HepG2 (cell line): ENCODE results near the gene SLC13A3. TPM values are rescaled to one million over a fixed set of nuclear protein-coding genes. Genes with fewer than 3 reads are reported as not detected.

ENCODE experiments used
- AKAP8 ChIP-seq: sonication (generic); formaldehyde crosslinking; IDR thresholded peaks from 2 replicates; pipeline ENCODE4 v1.5.1; 2020; ENCODE audit warnings: mild to moderate bottlenecking, missing genetic modification reagents
- ARHGAP35 ChIP-seq: sonication (generic); formaldehyde crosslinking; IDR thresholded peaks from 2 replicates; pipeline ENCODE4 v1.9.0; 2022; ENCODE audit warnings: mild to moderate bottlenecking, inconsistent platforms, moderate library complexity, missing genetic modification reagents, borderline replicate concordance
- BHLHE40 ChIP-seq: IDR thresholded peaks from 2 replicates; pipeline ENCODE4 v1.6.1; 2011; ENCODE audit warnings: low read length, improper control_type of control experiment
- GZF1 ChIP-seq: sonication (generic); formaldehyde crosslinking; IDR thresholded peaks from 2 replicates; pipeline ENCODE4 v1.5.1; 2020; ENCODE audit warnings: mild to moderate bottlenecking, missing genetic modification reagents
- MBD4 ChIP-seq: IDR thresholded peaks from 2 replicates; pipeline ENCODE4 v1.6.1; 2012; ENCODE audit warnings: low read length, inconsistent platforms, borderline replicate concordance
- NCOA5 ChIP-seq: sonication (generic); formaldehyde crosslinking; IDR thresholded peaks from 2 replicates; pipeline ENCODE4 v1.4.0; 2020; ENCODE audit warnings: missing genetic modification reagents
- RAD21 ChIP-seq: fragments of 450-650 bp; formaldehyde crosslinking; IDR thresholded peaks from 2 replicates; pipeline ENCODE4 v1.5.0; 2020; ENCODE audit warnings: mild to moderate bottlenecking
- SP2 ChIP-seq: sonication (generic); formaldehyde crosslinking; IDR thresholded peaks from 2 replicates; pipeline ENCODE4 v1.5.1; 2020; ENCODE audit warnings: mild to moderate bottlenecking, missing genetic modification reagents
- TOE1 ChIP-seq: sonication (generic); formaldehyde crosslinking; IDR thresholded peaks from 2 replicates; pipeline ENCODE4 v1.4.0; 2020; ENCODE audit warnings: mild to moderate bottlenecking, missing genetic modification reagents
- ZBTB42 ChIP-seq: sonication (generic); formaldehyde crosslinking; IDR thresholded peaks from 2 replicates; pipeline ENCODE4 v1.5.0; 2020; ENCODE audit warnings: mild to moderate bottlenecking, missing genetic modification reagents
- ZBTB7A ChIP-seq: sonication (generic); formaldehyde crosslinking; IDR thresholded peaks from 2 replicates; pipeline ENCODE4 v1.8.0; 2022; ENCODE audit warnings: mild to moderate bottlenecking, missing genetic modification reagents
- ZFP36 ChIP-seq: fragments of 150-350 bp; IDR thresholded peaks from 2 replicates; pipeline ENCODE4 v1.6.1; 2018; ENCODE audit warnings: borderline replicate concordance, low read length, low read depth; ENCODE audit not compliant: partially characterized antibody
- ZNF234 ChIP-seq: sonication (generic); formaldehyde crosslinking; conservative IDR thresholded peaks from 2 replicates; pipeline ENCODE4 v1.5.1; 2020; ENCODE audit warnings: mild to moderate bottlenecking, missing genetic modification reagents
- ZNF256 ChIP-seq: sonication (generic); formaldehyde crosslinking; conservative IDR thresholded peaks from 2 replicates; pipeline ENCODE4 v1.4.0; 2020; ENCODE audit warnings: missing genetic modification reagents
- ZNF274 ChIP-seq: sonication (generic); formaldehyde crosslinking; IDR thresholded peaks from 2 replicates; pipeline ENCODE4 v1.5.1; 2020; ENCODE audit warnings: mild to moderate bottlenecking, missing genetic modification reagents
- ZNF354B ChIP-seq: sonication (generic); formaldehyde crosslinking; IDR thresholded peaks from 2 replicates; pipeline ENCODE4 v1.8.0; 2022; ENCODE audit warnings: mild to moderate bottlenecking, missing genetic modification reagents
- ZNF367 ChIP-seq: sonication (generic); formaldehyde crosslinking; IDR thresholded peaks from 2 replicates; pipeline ENCODE4 v1.4.0; 2020; ENCODE audit warnings: missing genetic modification reagents, borderline replicate concordance
- ZNF484 ChIP-seq: sonication (generic); formaldehyde crosslinking; IDR thresholded peaks from 2 replicates; pipeline ENCODE4 v1.5.1; 2020; ENCODE audit warnings: mild to moderate bottlenecking, low read depth, missing genetic modification reagents, borderline replicate concordance
- ZNF503 ChIP-seq: sonication (generic); formaldehyde crosslinking; IDR thresholded peaks from 2 replicates; pipeline ENCODE4 v1.4.0; 2020; ENCODE audit warnings: missing genetic modification reagents
- ZNF597 ChIP-seq: sonication (generic); formaldehyde crosslinking; IDR thresholded peaks from 2 replicates; pipeline ENCODE4 v1.5.0; 2020; ENCODE audit warnings: missing genetic modification reagents
- ZNF607 ChIP-seq: sonication (generic); formaldehyde crosslinking; IDR thresholded peaks from 2 replicates; pipeline ENCODE4 v1.5.1; 2020; ENCODE audit warnings: missing genetic modification reagents, mild to moderate bottlenecking, borderline replicate concordance
- ZNF674 ChIP-seq: sonication (generic); formaldehyde crosslinking; IDR thresholded peaks from 2 replicates; pipeline ENCODE4 v1.5.0; 2020; ENCODE audit warnings: low read depth, mild to moderate bottlenecking, missing genetic modification reagents
- ZNF737 ChIP-seq: sonication (generic); formaldehyde crosslinking; IDR thresholded peaks from 2 replicates; pipeline ENCODE4 v1.5.0; 2020; ENCODE audit warnings: missing genetic modification reagents, mild to moderate bottlenecking, borderline replicate concordance
- ZXDC ChIP-seq: sonication (generic); formaldehyde crosslinking; IDR thresholded peaks from 2 replicates; pipeline ENCODE4 v1.5.0; 2020; ENCODE audit warnings: mild to moderate bottlenecking, missing genetic modification reagents
- polyA plus RNA-seq, 8 experiments: library from polyadenylated mRNA; depleted of rRNA in 3 of 8; stranded (reverse) in 7 of 8; unstranded in 1 of 8; fragments of >200 nt; fragmentation: Illumina TruSeq in 4 of 8; extraction: Trizol in 4 of 8; gene quantifications; 2 replicates each; pipeline versions ENCODE4 v1.2.1 to v1.2.3, GENCODE V29; 2011 to 2016; ENCODE audit warnings: low read depth in 4 of 8, missing spikeins in 1 of 8, mixed read lengths in 1 of 8; ENCODE audit not compliant: insufficient read depth in 1 of 8
- total RNA-seq, 5 experiments: library from RNA; depleted of rRNA; stranded (reverse); fragments of >200 nt; fragmentation: Illumina TruSeq; extraction: Trizol; gene quantifications; 2 replicates each; pipeline ENCODE4 v1.2.3, GENCODE V29; 2016; ENCODE audit warnings: low read depth in 1 of 5
- TF ChIP-seq, protein P1 (sequence below): sonication (generic); formaldehyde crosslinking; IDR thresholded peaks from 2 replicates; pipeline ENCODE4 v1.8.1; 2023; ENCODE audit warnings: missing genetic modification reagents, mild to moderate bottlenecking, borderline replicate concordance

The SLC13A3 gene
- total and polyA plus RNA-seq, 2 of the 13 experiments (the other 11 are each of a cell fraction or from before 2014, with no cell fraction given): 66.5 to 76.0 TPM

DNA sequence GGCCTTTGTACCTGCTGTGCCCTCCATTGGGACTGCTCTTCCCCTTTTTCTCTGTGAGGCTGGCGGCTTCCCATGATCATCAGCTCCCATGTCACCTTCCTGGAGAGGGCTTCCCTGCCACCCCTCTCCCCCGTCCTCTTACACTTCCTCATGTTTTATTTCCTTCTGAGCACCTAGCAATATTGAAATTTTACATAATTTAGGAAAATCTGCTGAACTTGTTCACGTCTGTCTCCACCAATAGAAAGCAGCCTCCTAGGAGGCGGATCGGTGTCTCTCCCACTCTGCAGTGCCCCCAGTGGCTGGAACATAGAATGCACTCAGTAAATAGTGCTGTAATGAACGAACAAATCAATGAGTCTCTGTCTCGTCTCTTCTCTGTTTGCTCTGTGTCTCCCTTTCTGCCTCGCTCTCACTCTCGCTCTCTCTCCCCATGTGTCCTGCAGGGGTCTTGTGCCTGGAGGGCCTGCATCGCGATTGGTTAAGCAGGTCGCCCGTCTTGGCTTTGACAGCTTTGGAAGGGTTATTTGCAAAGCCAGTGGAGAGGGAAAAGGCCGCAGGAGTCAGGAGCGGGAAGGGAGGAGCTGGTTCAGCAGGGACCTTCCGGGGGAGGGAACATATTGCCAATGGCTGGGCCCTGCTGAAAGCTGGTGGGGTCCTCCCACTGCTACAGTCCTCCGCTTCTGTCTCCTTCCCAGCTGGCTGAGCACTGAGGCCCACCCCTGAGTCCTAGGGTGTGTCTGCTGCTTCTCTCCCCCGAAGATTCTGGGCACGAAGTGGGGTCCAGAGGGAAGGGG lies 88.7 kb downstream of the SLC13A3 start (continued):
- TF ChIP-seq ZNF234: no peak
- peak; percentile 72 for TF ChIP-seq SP2 (CRISPR knock-in tag)
- TF ChIP-seq ZNF256 (CRISPR knock-in tag): no peak
- no peak for TF ChIP-seq MBD4
- TF ChIP-seq ZNF503 (CRISPR knock-in tag): no peak
- no peak for TF ChIP-seq ZNF674 (CRISPR knock-in tag)
- no peak for TF ChIP-seq ZNF367
- TF ChIP-seq, protein P1, sequence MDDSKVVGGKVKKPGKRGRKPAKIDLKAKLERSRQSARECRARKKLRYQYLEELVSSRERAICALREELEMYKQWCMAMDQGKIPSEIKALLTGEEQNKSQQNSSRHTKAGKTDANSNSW (CRISPR knock-in tag): no peak
- TF ChIP-seq ARHGAP35 (CRISPR knock-in tag): no peak
- peak; percentile 71; the same call in 1 of the 2 replicates for TF ChIP-seq ZNF274
- no peak for TF ChIP-seq ZNF354B (CRISPR knock-in tag)
- 0 out of 2 replicates have a peak, but pooled peaks have one; percentile 50 for TF ChIP-seq ZBTB7A (CRISPR knock-in tag)
- TF ChIP-seq RAD21 (CRISPR knock-in tag): peak; percentile 65; the same call in 1 of the 2 replicates
- no peak for TF ChIP-seq ZNF484 (CRISPR knock-in tag)
- TF ChIP-seq ZNF607: no peak
- peak; percentile 91; the same call in 1 of the 2 replicates for TF ChIP-seq GZF1
- no peak for TF ChIP-seq ZFP36
- no peak for TF ChIP-seq ZNF597
- no peak for TF ChIP-seq ZBTB42 (CRISPR knock-in tag)
- TF ChIP-seq ZNF737 (CRISPR knock-in tag): no peak
- peak; percentile 69; the same call in 1 of the 2 replicates for TF ChIP-seq TOE1 (CRISPR knock-in tag)
- no peak for TF ChIP-seq NCOA5
- TF ChIP-seq AKAP8 (CRISPR knock-in tag): no peak
- no peak; the same call in 1 of the 2 replicates for TF ChIP-seq BHLHE40
- no peak; the same call in 1 of the 2 replicates for TF ChIP-seq ZXDC (CRISPR knock-in tag)
